ENCODE results near the gene SEC11A.
A peak's percentile ranks its signal among the peaks of the same experiment; 100 is the strongest.

- TF ChIP-seq POLR2AphosphoS5 (IDR thresholded peaks at IDR 0.05; ENCODE audit: borderline replicate concordance, low read depth, low read length) (peak; percentile 92), EZH2 (IDR thresholded peaks at IDR 0.05) (no peak), FOXP2 (optimal IDR thresholded peaks at IDR 0.05; ENCODE audit: control extremely low read depth, extremely low read length, insufficient read depth) (no peak)
These were observed 61.8 kb downstream of the SEC11A start, which contains the start of gene WDR73 for GRCh38 chr15:84653910-84654688.
